Progenitor cell of endocrine pancreas (in vitro differentiated cells): Measurements from ENCODE around the gene CUEDC1. TPM values are rescaled to one million over a fixed set of nuclear protein-coding genes. Genes with fewer than 3 reads are reported as not detected.
A peak's percentile ranks its signal among the peaks of the same experiment; 100 is the strongest.

Experiments used
- DNase-seq: peaks from one replicate; pipeline ENCODE4 v3.0.0; 2021; ENCODE audit warnings: low spot score; ENCODE audit not compliant: unreplicated experiment
- H3K27ac Mint-ChIP-seq: 2 replicates; pipeline ENCODE4 v1.8.0; 2021; ENCODE audit warnings: mild to moderate bottlenecking, moderate library complexity, mixed read lengths
- H3K27me3 Mint-ChIP-seq: 2 replicates; pipeline ENCODE4 v1.8.0; 2021; ENCODE audit warnings: mixed read lengths
- H3K36me3 Mint-ChIP-seq: 2 replicates; pipeline ENCODE4 v1.8.0; 2022; ENCODE audit warnings: mixed read lengths; ENCODE audit not compliant: insufficient read depth
- H3K4me1 Mint-ChIP-seq: 2 replicates; pipeline ENCODE4 v1.8.0; 2021; ENCODE audit warnings: low read depth, mixed read lengths
- H3K4me3 Mint-ChIP-seq: 2 replicates; pipeline ENCODE4 v1.8.0; 2021; ENCODE audit warnings: low read depth, mild to moderate bottlenecking, moderate library complexity, mixed read lengths
- H3K9me3 Mint-ChIP-seq: 2 replicates; pipeline ENCODE4 v1.8.0; 2021; ENCODE audit warnings: low read depth, mixed read lengths
- CTCF ChIP-seq: fragments of 200-600 bp; sonication (generic); IDR thresholded peaks from one replicate; pipeline ENCODE4 v1.5.0; 2021; ENCODE audit warnings: antibody characterized with exemption, mild to moderate bottlenecking; ENCODE audit not compliant: unreplicated experiment
- total RNA-seq: library from RNA; stranded (reverse); gene quantifications from 2 replicates; pipeline ENCODE4 v1.2.1, GENCODE V29; 2021

CUEDC1 gene
- total RNA-seq, 1 donor from 2014 or later: 30.8 TPM

GRCh38 chr17:58001461-58002124 lies 46.4 kb upstream of the CUEDC1 start:
- H3K27ac Mint-ChIP-seq: no peak overlapping the region
- no peak overlapping the region for H3K4me3 Mint-ChIP-seq
- H3K4me1 Mint-ChIP-seq: peaks cover 27% of the 10 kb centered on the region
- TF ChIP-seq CTCF: no peak
- H3K9me3 Mint-ChIP-seq: no peaks in the 10 kb centered on the region
- peaks cover 30% of the 10 kb centered on the region for H3K36me3 Mint-ChIP-seq
- H3K27me3 Mint-ChIP-seq: no peaks in the 10 kb centered on the region
- DNase-seq: no peak

GRCh38 chr17:57999496-58000017 lies 44.3 kb upstream of the CUEDC1 start:
- no peak overlapping the region for H3K4me3 Mint-ChIP-seq
- peak; percentile 96 for TF ChIP-seq CTCF
- no peaks in the 10 kb centered on the region for H3K27me3 Mint-ChIP-seq
- H3K4me1 Mint-ChIP-seq: peaks cover 21% of the 10 kb centered on the region
- H3K27ac Mint-ChIP-seq: peak overlapping the region; percentile 64
- no peak for DNase-seq
- H3K9me3 Mint-ChIP-seq: no peaks in the 10 kb centered on the region
- peaks cover 18% of the 10 kb centered on the region for H3K36me3 Mint-ChIP-seq

GRCh38 chr17:57999010-57999495 lies 43.8 kb upstream of the CUEDC1 start:
- Mint-ChIP-seq H3K27ac (peak overlapping the region; percentile 64), H3K36me3 (peaks cover 18% of the 10 kb centered on the region), H3K27me3 (no peaks in the 10 kb centered on the region), H3K9me3 (no peaks in the 10 kb centered on the region), H3K4me1 (peaks cover 24% of the 10 kb centered on the region), H3K4me3 (no peak overlapping the region)
- no peak for TF ChIP-seq CTCF
- no peak for DNase-seq

- DNase-seq: no peak
- Mint-ChIP-seq H3K36me3 (peaks cover 7% of the 10 kb centered on the region), H3K9me3 (no peaks in the 10 kb centered on the region), H3K4me1 (peaks cover 33% of the 10 kb centered on the region), H3K4me3 (no peak overlapping the region), H3K27me3 (no peaks in the 10 kb centered on the region), H3K27ac (peak overlapping the region; percentile 49)
- no peak for TF ChIP-seq CTCF
Observed at GRCh38 chr17:57997085-57997809, 42.0 kb upstream of the CUEDC1 start.

- Mint-ChIP-seq H3K9me3 (no peaks in the 10 kb centered on the region), H3K27me3 (no peaks in the 10 kb centered on the region), H3K36me3 (peaks cover 7% of the 10 kb centered on the region), H3K27ac (peak overlapping the region; percentile 13), H3K4me3 (no peak overlapping the region), H3K4me1 (peaks cover 45% of the 10 kb centered on the region)
- peak; percentile 72 for TF ChIP-seq CTCF
- peak; percentile 27 for DNase-seq
Observed at GRCh38 chr17:57995076-57995956, 40.1 kb upstream of the CUEDC1 start.
